ENCODE data around the gene TARDBP.
"Not testable (repeated sequence)": the region's sequence is repeated elsewhere in the genome, so short reads cannot be mapped to it uniquely, and the experiment has no call there.

TARDBP gene

DNA sequence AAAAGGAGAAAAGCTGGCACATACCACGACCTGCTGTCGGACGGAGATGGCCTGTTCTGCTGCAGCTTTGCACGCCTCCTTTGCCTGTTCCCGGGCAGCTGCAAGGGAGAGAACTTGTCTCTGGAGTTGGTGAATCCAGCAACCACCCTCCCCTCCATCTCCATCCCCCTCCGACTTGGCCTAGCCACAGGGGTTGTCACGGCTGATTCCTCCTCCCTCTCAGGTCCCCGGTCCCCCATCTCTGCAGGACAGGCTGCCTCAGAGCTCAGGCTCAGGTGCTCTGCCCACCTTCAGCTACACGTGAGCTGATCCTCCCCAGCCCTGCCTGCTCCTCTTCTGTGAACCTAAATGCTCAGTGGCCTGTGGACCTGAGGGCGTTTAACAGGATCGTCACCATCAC lies 58.4 kb downstream of the TARDBP start:
- no peak overlapping the region for H3K4me3 ChIP-seq (ENCODE audit: low read length)
- no peak overlapping the region for H3K9ac ChIP-seq (ENCODE audit: low read length)
- H3K27me3 ChIP-seq (ENCODE audit: control insufficient read depth, insufficient read depth, low read length) = no peaks in the 10 kb centered on the region
- peaks cover 19% of the 10 kb centered on the region for H3K36me3 ChIP-seq (ENCODE audit: control insufficient read depth, insufficient read depth, low read length)
- no peaks in the 10 kb centered on the region for H3K4me1 ChIP-seq (ENCODE audit: control insufficient read depth, insufficient read depth, low read length)
- no peaks in the 10 kb centered on the region for H3K9me3 ChIP-seq (ENCODE audit: control insufficient read depth, low read length)

DNA sequence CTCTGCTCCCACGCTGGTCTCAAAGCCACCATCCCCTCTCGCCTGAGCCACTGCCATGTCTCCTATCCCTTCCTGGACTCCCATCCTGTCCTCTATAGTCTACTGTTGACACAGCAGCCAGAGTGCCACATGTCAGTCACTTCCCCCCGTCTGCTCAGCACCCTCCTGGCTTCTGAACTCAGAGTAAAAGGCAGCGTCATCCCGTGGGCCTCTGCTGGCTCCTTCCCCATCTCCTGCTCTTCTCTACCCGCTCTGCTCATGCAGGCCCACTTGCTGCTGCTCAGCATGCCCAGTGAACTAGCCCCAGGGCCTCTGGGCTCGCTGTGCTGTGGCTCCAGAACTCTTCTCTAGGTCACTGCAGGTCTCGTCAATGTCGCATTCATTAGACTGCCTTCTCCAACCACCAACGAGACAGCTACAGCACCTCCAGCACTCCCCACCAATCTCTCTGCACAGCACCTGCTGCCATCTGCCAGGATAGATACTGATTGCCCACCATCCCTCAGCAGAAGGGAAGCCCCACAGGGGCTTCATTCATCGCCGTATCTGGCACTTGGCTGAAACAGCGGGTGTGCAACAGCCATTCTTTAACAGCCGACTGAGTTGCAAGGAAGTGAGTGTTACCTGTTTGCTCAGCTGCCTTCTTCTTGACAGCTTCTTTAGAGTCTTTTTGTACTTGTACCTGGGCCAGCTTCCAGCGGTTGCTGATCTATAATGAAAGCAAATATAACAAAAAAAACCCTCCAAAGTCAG lies 59.2 kb downstream of the TARDBP start:
- no peak overlapping the region for H3K9ac ChIP-seq (ENCODE audit: low read length)
- no peaks in the 10 kb centered on the region for H3K4me1 ChIP-seq (ENCODE audit: control insufficient read depth, insufficient read depth, low read length)
- H3K36me3 ChIP-seq (ENCODE audit: control insufficient read depth, insufficient read depth, low read length) = peaks cover 24% of the 10 kb centered on the region
- H3K9me3 ChIP-seq (ENCODE audit: control insufficient read depth, low read length) = no peaks in the 10 kb centered on the region
- H3K27me3 ChIP-seq (ENCODE audit: control insufficient read depth, insufficient read depth, low read length) = no peaks in the 10 kb centered on the region
- no peak overlapping the region for H3K4me3 ChIP-seq (ENCODE audit: low read length)

DNA sequence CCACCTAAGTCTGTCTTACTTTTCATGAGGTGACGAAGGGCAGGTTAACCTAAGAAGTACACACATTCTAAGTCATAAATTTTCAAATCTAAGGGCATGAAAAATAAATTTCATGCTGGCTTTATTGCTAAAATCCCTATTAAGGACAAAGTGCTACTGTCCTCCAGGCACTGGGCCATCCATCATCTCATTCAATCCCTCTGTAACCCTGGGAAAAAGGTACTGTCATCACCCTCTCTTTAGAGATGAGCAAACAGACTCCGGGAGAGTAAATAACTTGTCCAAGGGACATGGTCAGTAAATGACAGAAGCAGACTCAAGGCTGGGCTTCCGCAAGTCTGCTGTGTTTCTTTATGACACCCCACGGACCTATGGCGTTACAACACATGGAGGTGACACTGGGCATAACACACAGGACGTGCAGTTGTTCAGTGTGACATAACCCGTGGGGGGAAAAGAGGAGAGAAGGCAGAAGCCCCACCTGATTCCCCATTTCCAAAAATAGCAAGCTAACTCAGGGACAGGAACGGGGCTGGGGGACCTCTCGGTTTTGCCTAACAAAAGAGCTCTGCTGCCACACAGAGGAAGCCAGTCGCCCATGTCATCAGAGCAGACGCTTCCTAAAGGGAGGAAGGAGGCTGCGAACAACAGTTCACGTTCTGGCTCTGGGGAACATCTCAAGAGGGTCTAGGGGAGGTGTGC lies 59.9 kb downstream of the TARDBP start:
- Histone ChIP-seq H3K27me3 (ENCODE audit: control insufficient read depth, insufficient read depth, low read length) (no peaks in the 10 kb centered on the region), H3K4me3 (ENCODE audit: low read length) (no peak overlapping the region), H3K9ac (ENCODE audit: low read length) (no peak overlapping the region), H3K4me1 (ENCODE audit: control insufficient read depth, insufficient read depth, low read length) (no peaks in the 10 kb centered on the region), H3K9me3 (ENCODE audit: control insufficient read depth, low read length) (no peaks in the 10 kb centered on the region), H3K36me3 (ENCODE audit: control insufficient read depth, insufficient read depth, low read length) (peaks cover 25% of the 10 kb centered on the region)

DNA sequence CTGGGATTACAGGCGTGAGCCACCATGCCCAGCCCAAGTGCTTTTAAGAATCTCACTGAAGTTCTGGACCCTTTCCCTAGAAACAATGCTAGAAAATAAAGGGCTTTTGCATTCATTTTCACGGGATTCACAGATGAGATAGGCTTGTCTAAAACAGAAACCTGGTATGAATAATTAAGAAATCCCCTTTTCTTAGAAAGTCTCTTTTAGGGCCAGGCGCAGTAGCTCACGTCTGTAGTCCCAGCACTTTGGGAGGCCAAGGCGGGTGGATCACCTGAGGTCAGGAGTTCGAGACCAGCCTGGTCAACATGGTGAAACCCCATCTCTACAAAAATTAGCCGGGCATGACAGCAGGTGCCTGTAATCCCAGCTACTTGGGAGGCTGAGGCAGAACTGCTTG lies 60.9 kb downstream of the TARDBP start:
- not testable (repeated sequence) for H3K27me3 ChIP-seq (ENCODE audit: control insufficient read depth, insufficient read depth, low read length); H3K9me3 ChIP-seq (ENCODE audit: control insufficient read depth, low read length); H3K9ac ChIP-seq (ENCODE audit: low read length); H3K4me1 ChIP-seq (ENCODE audit: control insufficient read depth, insufficient read depth, low read length); H3K4me3 ChIP-seq (ENCODE audit: low read length)
- H3K36me3 ChIP-seq (ENCODE audit: control insufficient read depth, insufficient read depth, low read length) = peaks cover 18% of the 10 kb centered on the region
